GM12891 (cell line): ENCODE results near the gene S100A2.

Experiments used
- POLR2A ChIP-seq: IDR thresholded peaks from 2 replicates; pipeline ENCODE4 v1.6.1; 2011; ENCODE audit warnings: low read depth, low read length, control low read depth
- POLR2AphosphoS5 ChIP-seq: IDR thresholded peaks from 2 replicates; pipeline ENCODE4 v1.6.1; 2011; ENCODE audit warnings: low read depth, low read length, control low read depth
- SPI1 ChIP-seq: IDR thresholded peaks from 2 replicates; pipeline ENCODE4 v1.6.1; 2011; ENCODE audit warnings: low read depth, low read length, control low read depth
- TAF1 ChIP-seq: IDR thresholded peaks from 2 replicates; pipeline ENCODE4 v1.6.1; 2011; ENCODE audit warnings: low read depth, low read length, control low read depth

- no peak for TF ChIP-seq SPI1
- no peak for TF ChIP-seq POLR2AphosphoS5
- TF ChIP-seq POLR2A = no peak
- no peak for TF ChIP-seq TAF1
Measured at GRCh38 chr1:153608089-153608682, 42.5 kb upstream of the S100A2 start.
